ENCODE measurements around the gene KRT10. TPM values are rescaled to one million over a fixed set of nuclear protein-coding genes. Genes with fewer than 3 reads are reported as not detected.
"Not testable (repeated sequence)": the region's sequence is repeated elsewhere in the genome, so short reads cannot be mapped to it uniquely, and the experiment has no call there.

KRT10 gene
- polyA plus RNA-seq, 3 donors = 9.7 to 79.1 (median 58.7) TPM

GRCh38 chr17:40859536-40859935 is 37.1 kb upstream of the KRT10 start:
- Histone ChIP-seq H3K4me1 (ENCODE audit: control insufficient read depth in 1 of 2, insufficient read depth in 2 of 2, low read length in 2 of 2) (no peaks in the 10 kb centered on the region), H4K20me1 (ENCODE audit: insufficient read depth, low read length) (no peaks in the 10 kb centered on the region), H3K9me3 (replicated peaks in 1 of 2; ENCODE audit: control insufficient read depth in 1 of 2, insufficient read depth in 1 of 2, low read length in 2 of 2) (no peaks in the 10 kb centered on the region), H3K4me3 (replicated peaks in 1 of 3; ENCODE audit: low read depth in 2 of 3, low read length in 3 of 3) (no peak overlapping the region), H2AFZ (ENCODE audit: insufficient read depth, low read depth, low read length, poor library complexity, severe bottlenecking) (no peak overlapping the region), H3K4me2 (replicated peaks; ENCODE audit: extremely low read depth, low read length, poor library complexity, severe bottlenecking) (no peak overlapping the region), H3K36me3 (replicated peaks in 1 of 2; ENCODE audit: control insufficient read depth in 1 of 2, insufficient read depth in 2 of 2, low read length in 2 of 2) (no peaks in the 10 kb centered on the region), H3K27ac (ENCODE audit: low read depth in 1 of 2, low read length in 2 of 2) (no peak overlapping the region), H3K9ac (ENCODE audit: insufficient read depth, low read length, poor library complexity, severe bottlenecking) (no peak overlapping the region), H3K27me3 (ENCODE audit: control insufficient read depth in 2 of 2, insufficient read depth in 2 of 2, low read length in 2 of 2) (no peaks in the 10 kb centered on the region), H3K79me2 (ENCODE audit: insufficient read depth, low read length) (no peaks in the 10 kb centered on the region)
- Mint-ChIP-seq H3K4me1 (no peaks in the 10 kb centered on the region), H3K27ac (no peak overlapping the region), H3K4me3 (no peak overlapping the region), H3K36me3 (no peaks in the 10 kb centered on the region), H3K9me3 (peaks cover 0 to 2% (median 0%) of the 10 kb centered on the region in 7 donors), H3K27me3 (ENCODE audit: low read depth in 3 of 3) (peaks cover 12 to 19% (median 14%) of the 10 kb centered on the region in 3 donors)
- no peak for TF ChIP-seq CTCF (IDR thresholded peaks at IDR 0.05)
- 90% methylated on average over 2 of the region's 2 CpGs for WGBS (ENCODE audit: insufficient coverage)
- DNase-seq = no peak
- intact Hi-C loops (cut with micrococcal nuclease) = no loop called here

- H2AFZ ChIP-seq (ENCODE audit: insufficient read depth, low read depth, low read length, poor library complexity, severe bottlenecking); H3K79me2 ChIP-seq (ENCODE audit: insufficient read depth, low read length); H3K4me1 Mint-ChIP-seq; H4K20me1 ChIP-seq (ENCODE audit: insufficient read depth, low read length); H3K4me3 ChIP-seq (replicated peaks in 1 of 3; ENCODE audit: low read depth in 2 of 3, low read length in 3 of 3); intact Hi-C loops (cut with micrococcal nuclease); H3K27me3 ChIP-seq (ENCODE audit: control insufficient read depth in 2 of 2, insufficient read depth in 2 of 2, low read length in 2 of 2); DNase-seq; H3K4me2 ChIP-seq (replicated peaks; ENCODE audit: extremely low read depth, low read length, poor library complexity, severe bottlenecking); H3K27ac Mint-ChIP-seq; H3K9me3 ChIP-seq (replicated peaks in 1 of 2; ENCODE audit: control insufficient read depth in 1 of 2, insufficient read depth in 1 of 2, low read length in 2 of 2); H3K9me3 Mint-ChIP-seq; H3K36me3 Mint-ChIP-seq; H3K4me3 Mint-ChIP-seq; H3K27ac ChIP-seq (ENCODE audit: low read depth in 1 of 2, low read length in 2 of 2); H3K36me3 ChIP-seq (replicated peaks in 1 of 2; ENCODE audit: control insufficient read depth in 1 of 2, insufficient read depth in 2 of 2, low read length in 2 of 2); H3K4me1 ChIP-seq (ENCODE audit: control insufficient read depth in 1 of 2, insufficient read depth in 2 of 2, low read length in 2 of 2); H3K9ac ChIP-seq (ENCODE audit: insufficient read depth, low read length, poor library complexity, severe bottlenecking): not testable (repeated sequence)
- no CpG with 5 or more reads among the region's 2 CpGs for WGBS (ENCODE audit: insufficient coverage)
- H3K27me3 Mint-ChIP-seq (ENCODE audit: low read depth in 3 of 3) = peaks cover 12 to 19% (median 14%) of the 10 kb centered on the region in 3 donors
Measured at GRCh38 chr17:40858667-40859066, 36.3 kb upstream of the KRT10 start.
